ENCODE data around the gene CTCFL. TPM values are rescaled to one million over a fixed set of nuclear protein-coding genes. Genes with fewer than 3 reads are reported as not detected.

Gene CTCFL
- total and polyA plus RNA-seq, 2 of the 13 experiments (the other 11 are each of a cell fraction or from before 2014, with no cell fraction given) = 0.04 TPM; not detected in 1

DNA sequence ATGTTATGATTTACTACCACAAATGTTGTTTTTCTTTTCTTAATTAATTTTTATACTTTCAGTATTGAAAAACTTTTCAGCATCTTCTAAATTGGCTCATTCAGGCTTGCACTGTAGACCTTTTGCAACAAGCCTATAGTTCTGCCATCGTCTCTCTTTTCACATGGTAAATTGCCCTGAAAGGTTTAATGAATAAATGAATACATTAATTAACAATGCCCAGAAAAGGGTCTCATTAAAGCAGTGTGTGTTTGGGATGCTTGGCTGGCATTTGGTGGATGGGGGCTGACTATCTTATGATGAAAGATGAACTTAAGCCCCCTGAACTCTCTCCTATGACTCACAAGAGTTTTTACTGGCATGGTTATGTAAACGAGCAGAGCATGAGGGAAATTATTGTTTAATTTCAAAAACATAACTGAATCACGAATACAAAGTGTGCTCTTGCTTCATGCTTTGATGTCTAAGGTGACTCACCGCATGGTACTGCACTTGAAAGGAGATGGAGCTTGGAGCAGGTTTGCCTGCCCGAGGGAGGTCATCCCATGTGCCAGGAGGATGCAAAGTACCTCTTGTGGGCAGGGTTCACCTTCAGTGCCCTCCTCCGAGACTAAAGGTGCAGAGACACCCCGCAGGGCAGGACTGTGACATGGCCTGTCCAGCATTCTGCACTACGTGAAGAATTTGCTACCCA is 22.2 kb upstream of the CTCFL start (continued):
- TF ChIP-seq, protein P1, sequence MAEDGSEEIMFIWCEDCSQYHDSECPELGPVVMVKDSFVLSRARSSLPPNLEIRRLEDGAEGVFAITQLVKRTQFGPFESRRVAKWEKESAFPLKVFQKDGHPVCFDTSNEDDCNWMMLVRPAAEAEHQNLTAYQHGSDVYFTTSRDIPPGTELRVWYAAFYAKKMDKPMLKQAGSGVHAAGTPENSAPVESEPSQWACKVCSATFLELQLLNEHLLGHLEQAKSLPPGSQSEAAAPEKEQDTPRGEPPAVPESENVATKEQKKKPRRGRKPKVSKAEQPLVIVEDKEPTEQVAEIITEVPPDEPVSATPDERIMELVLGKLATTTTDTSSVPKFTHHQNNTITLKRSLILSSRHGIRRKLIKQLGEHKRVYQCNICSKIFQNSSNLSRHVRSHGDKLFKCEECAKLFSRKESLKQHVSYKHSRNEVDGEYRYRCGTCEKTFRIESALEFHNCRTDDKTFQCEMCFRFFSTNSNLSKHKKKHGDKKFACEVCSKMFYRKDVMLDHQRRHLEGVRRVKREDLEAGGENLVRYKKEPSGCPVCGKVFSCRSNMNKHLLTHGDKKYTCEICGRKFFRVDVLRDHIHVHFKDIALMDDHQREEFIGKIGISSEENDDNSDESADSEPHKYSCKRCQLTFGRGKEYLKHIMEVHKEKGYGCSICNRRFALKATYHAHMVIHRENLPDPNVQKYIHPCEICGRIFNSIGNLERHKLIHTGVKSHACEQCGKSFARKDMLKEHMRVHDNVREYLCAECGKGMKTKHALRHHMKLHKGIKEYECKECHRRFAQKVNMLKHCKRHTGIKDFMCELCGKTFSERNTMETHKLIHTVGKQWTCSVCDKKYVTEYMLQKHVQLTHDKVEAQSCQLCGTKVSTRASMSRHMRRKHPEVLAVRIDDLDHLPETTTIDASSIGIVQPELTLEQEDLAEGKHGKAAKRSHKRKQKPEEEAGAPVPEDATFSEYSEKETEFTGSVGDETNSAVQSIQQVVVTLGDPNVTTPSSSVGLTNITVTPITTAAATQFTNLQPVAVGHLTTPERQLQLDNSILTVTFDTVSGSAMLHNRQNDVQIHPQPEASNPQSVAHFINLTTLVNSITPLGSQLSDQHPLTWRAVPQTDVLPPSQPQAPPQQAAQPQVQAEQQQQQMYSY (CRISPR knock-in tag; IDR thresholded peaks at IDR 0.05) = no peak
- TF ChIP-seq NBN (conservative IDR thresholded peaks at IDR 0.05) (no peak), CBX5 (CRISPR knock-in tag; IDR thresholded peaks at IDR 0.05; ENCODE audit: borderline replicate concordance) (peak; percentile 77; the same call in 1 of the 2 replicates), HOXA7 (CRISPR knock-in tag; IDR thresholded peaks at IDR 0.05) (no peak), KMT2A (CRISPR knock-in tag; IDR thresholded peaks at IDR 0.05) (no peak), ZFP36 (IDR thresholded peaks at IDR 0.05; ENCODE audit: borderline replicate concordance, low read depth, low read length, partially characterized antibody) (no peak), ZNF883 (CRISPR knock-in tag; IDR thresholded peaks at IDR 0.05; ENCODE audit: not compliant biosample characterization) (no peak), SMARCC2 (IDR thresholded peaks at IDR 0.05) (peak; percentile 77; the same call in 1 of the 2 replicates), KLF9 (CRISPR knock-in tag; IDR thresholded peaks at IDR 0.05; ENCODE audit: low read depth) (no peak), REPIN1 (CRISPR knock-in tag; IDR thresholded peaks at IDR 0.05; ENCODE audit: borderline replicate concordance, low read depth) (no peak), HNRNPUL1 (IDR thresholded peaks at IDR 0.05; ENCODE audit: low read depth, low read length) (no peak), RBFOX2 (IDR thresholded peaks at IDR 0.05; ENCODE audit: low read depth, low read length) (no peak), SNAI1 (CRISPR knock-in tag; IDR thresholded peaks at IDR 0.05; ENCODE audit: borderline replicate concordance) (no peak), ZNF879 (CRISPR knock-in tag; IDR thresholded peaks at IDR 0.05) (no peak), RFX3 (CRISPR knock-in tag; IDR thresholded peaks at IDR 0.05) (no peak), ZBTB7A (CRISPR knock-in tag; IDR thresholded peaks at IDR 0.05) (0 out of 2 replicates have a peak, but pooled peaks have one; percentile 42), ZNF589 (CRISPR knock-in tag; conservative IDR thresholded peaks at IDR 0.05) (no peak), ZNF572 (CRISPR knock-in tag; IDR thresholded peaks at IDR 0.05) (no peak), PHB2 (IDR thresholded peaks at IDR 0.05; ENCODE audit: partially characterized antibody) (no peak), HNF4G (IDR thresholded peaks at IDR 0.05; ENCODE audit: borderline replicate concordance, low read depth, low read length) (peak; percentile 29; the same call in 1 of the 2 replicates), HNF4G (CRISPR knock-in tag; IDR thresholded peaks at IDR 0.05; ENCODE audit: borderline replicate concordance, low read depth) (peak; percentile 51; the same call in 1 of the 2 replicates), ZNF678 (CRISPR knock-in tag; IDR thresholded peaks at IDR 0.05) (no peak), ZNF644 (CRISPR knock-in tag; IDR thresholded peaks at IDR 0.05; ENCODE audit: low read depth) (peak; percentile 35; the same call in 1 of the 2 replicates), ZNF780A (CRISPR knock-in tag; IDR thresholded peaks at IDR 0.05) (no peak)
- TF ChIP-seq, protein P2, sequence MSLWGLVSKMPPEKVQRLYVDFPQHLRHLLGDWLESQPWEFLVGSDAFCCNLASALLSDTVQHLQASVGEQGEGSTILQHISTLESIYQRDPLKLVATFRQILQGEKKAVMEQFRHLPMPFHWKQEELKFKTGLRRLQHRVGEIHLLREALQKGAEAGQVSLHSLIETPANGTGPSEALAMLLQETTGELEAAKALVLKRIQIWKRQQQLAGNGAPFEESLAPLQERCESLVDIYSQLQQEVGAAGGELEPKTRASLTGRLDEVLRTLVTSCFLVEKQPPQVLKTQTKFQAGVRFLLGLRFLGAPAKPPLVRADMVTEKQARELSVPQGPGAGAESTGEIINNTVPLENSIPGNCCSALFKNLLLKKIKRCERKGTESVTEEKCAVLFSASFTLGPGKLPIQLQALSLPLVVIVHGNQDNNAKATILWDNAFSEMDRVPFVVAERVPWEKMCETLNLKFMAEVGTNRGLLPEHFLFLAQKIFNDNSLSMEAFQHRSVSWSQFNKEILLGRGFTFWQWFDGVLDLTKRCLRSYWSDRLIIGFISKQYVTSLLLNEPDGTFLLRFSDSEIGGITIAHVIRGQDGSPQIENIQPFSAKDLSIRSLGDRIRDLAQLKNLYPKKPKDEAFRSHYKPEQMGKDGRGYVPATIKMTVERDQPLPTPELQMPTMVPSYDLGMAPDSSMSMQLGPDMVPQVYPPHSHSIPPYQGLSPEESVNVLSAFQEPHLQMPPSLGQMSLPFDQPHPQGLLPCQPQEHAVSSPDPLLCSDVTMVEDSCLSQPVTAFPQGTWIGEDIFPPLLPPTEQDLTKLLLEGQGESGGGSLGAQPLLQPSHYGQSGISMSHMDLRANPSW (CRISPR knock-in tag; IDR thresholded peaks at IDR 0.05; ENCODE audit: borderline replicate concordance) = no peak
